Nephron progenitor cell (in vitro differentiated cells): Measurements from ENCODE around the gene RPH3AL.

Experiments used
- DNase-seq: peaks from one replicate; pipeline ENCODE4 v3.0.0; 2021
- H3K27ac Mint-ChIP-seq: 2 replicates; pipeline ENCODE4 v1.8.0; 2021; ENCODE audit warnings: mild to moderate bottlenecking, moderate library complexity, mixed read lengths
- H3K27me3 Mint-ChIP-seq: 2 replicates; pipeline ENCODE4 v1.8.0; 2021; ENCODE audit warnings: mild to moderate bottlenecking, low read depth, mixed read lengths; ENCODE audit not compliant: poor library complexity
- H3K36me3 Mint-ChIP-seq: 2 replicates; pipeline ENCODE4 v1.8.0; 2021; ENCODE audit warnings: low read depth, mixed read lengths
- H3K4me1 Mint-ChIP-seq: 2 replicates; pipeline ENCODE4 v1.8.0; 2021; ENCODE audit warnings: mixed read lengths
- H3K4me3 Mint-ChIP-seq: 2 replicates; pipeline ENCODE4 v1.8.0; 2021; ENCODE audit warnings: mild to moderate bottlenecking, moderate library complexity, mixed read lengths
- H3K9me3 Mint-ChIP-seq: 2 replicates; pipeline ENCODE4 v1.8.0; 2021; ENCODE audit warnings: mild to moderate bottlenecking, moderate library complexity, mixed read lengths
- TF ChIP-seq, protein P1 (sequence below): fragments of 200-600 bp; sonication (generic); IDR thresholded peaks from 2 replicates; pipeline ENCODE4 v1.5.0; 2021; ENCODE audit warnings: antibody characterized with exemption

The RPH3AL gene

DNA sequence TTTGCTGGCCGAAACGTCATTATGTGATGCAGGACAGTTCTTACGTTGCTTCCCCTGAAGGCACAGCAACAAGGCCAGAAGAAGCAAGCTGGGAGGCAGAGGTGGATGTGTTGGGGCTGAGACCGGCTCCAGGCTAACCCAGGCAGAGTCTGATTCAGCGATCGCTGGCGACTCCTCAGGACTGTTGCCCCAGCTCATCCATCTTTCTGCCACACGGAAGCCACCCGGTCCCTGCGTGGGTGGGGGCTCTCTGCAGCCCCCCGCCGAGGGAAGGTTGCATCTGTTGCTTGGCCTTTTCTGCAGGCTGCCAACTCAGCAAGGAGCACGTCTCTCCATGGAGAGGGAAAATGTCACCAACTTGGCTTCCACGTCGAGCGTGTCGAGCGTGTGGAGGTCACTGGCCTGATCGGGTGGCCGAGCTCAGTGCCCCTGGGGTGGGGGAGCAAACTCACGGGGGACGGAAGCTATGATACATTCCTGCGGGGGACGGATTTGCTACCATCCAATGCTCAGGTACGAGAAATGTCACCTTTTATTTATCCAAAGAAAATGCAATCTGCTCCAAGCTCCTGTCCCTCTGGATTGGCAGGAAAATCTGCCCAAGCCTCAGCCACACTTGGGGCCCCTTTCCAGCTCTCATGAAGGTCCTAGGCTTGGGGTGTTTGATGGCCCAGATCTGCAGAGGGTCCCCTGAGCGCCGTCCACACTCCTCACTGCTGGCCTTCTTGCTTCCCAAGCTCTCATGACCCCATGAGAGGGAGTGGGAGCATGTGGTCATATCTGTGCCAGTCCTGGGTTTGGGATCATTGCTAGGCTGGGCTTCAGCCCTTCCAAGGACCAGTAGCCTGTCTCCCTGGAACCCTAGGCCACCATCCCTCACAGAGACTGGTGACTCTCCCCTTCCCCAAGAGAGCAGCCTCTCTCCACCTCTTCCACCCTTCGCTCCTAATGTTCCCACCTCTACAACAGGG lies 69.4 kb downstream of the RPH3AL start:
- peaks cover 28% of the 10 kb centered on the region for H3K4me1 Mint-ChIP-seq
- H3K4me3 Mint-ChIP-seq = no peak overlapping the region
- H3K27ac Mint-ChIP-seq = peak overlapping the region; percentile 82
- H3K9me3 Mint-ChIP-seq = peaks cover 33% of the 10 kb centered on the region
- TF ChIP-seq, protein P1, sequence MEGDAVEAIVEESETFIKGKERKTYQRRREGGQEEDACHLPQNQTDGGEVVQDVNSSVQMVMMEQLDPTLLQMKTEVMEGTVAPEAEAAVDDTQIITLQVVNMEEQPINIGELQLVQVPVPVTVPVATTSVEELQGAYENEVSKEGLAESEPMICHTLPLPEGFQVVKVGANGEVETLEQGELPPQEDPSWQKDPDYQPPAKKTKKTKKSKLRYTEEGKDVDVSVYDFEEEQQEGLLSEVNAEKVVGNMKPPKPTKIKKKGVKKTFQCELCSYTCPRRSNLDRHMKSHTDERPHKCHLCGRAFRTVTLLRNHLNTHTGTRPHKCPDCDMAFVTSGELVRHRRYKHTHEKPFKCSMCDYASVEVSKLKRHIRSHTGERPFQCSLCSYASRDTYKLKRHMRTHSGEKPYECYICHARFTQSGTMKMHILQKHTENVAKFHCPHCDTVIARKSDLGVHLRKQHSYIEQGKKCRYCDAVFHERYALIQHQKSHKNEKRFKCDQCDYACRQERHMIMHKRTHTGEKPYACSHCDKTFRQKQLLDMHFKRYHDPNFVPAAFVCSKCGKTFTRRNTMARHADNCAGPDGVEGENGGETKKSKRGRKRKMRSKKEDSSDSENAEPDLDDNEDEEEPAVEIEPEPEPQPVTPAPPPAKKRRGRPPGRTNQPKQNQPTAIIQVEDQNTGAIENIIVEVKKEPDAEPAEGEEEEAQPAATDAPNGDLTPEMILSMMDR = no peak
- no peak for DNase-seq
- H3K36me3 Mint-ChIP-seq = peaks cover 41% of the 10 kb centered on the region
- H3K27me3 Mint-ChIP-seq = peaks cover 13% of the 10 kb centered on the region

DNA sequence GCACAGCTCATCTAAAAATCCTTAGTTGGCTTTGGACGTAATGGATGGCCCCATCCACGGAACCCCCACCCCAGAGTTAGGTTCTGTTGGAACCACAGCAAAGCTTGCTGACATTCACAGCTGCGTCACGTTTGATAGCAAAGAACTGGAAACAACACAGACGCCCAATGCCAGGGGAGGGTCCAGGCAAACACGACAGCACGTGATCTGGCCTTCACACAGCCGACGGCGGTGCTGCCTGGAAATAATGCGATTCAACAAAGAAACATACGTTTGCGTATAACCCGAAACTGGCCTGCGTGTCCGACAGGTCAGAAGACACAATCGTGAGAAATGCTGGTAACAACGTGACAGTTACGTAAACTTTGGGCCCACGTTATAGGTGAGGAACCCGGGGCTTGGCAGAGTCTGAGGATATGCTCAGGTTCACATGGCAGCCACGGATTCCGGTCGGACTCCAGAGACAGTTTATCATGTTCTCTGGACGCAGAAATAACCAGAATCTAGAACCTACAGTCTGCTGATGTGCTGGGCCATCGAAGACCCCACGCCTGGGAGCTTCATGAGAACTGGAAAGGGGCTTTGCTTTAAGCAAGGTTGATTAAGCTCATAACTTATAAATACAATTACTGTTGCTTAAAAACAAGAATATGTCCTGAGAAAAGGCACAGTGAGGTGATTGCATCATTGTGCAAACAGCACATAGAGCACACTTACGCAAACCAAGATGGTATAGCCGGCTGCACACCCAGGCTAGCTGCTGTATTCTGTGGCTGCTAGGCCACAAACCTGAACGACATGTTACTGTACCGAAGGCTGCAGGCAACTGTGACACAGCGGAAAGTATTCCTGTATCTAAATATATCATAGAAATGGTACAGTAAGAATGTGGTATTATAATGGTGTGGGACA lies 70.4 kb downstream of the RPH3AL start:
- H3K4me1 Mint-ChIP-seq = peaks cover 28% of the 10 kb centered on the region
- peak overlapping the region; percentile 82 for H3K27ac Mint-ChIP-seq
- H3K9me3 Mint-ChIP-seq = peaks cover 36% of the 10 kb centered on the region
- peaks cover 14% of the 10 kb centered on the region for H3K27me3 Mint-ChIP-seq
- no peak for DNase-seq
- H3K4me3 Mint-ChIP-seq = no peak overlapping the region
- TF ChIP-seq, protein P1 = no peak
- peaks cover 45% of the 10 kb centered on the region for H3K36me3 Mint-ChIP-seq

DNA sequence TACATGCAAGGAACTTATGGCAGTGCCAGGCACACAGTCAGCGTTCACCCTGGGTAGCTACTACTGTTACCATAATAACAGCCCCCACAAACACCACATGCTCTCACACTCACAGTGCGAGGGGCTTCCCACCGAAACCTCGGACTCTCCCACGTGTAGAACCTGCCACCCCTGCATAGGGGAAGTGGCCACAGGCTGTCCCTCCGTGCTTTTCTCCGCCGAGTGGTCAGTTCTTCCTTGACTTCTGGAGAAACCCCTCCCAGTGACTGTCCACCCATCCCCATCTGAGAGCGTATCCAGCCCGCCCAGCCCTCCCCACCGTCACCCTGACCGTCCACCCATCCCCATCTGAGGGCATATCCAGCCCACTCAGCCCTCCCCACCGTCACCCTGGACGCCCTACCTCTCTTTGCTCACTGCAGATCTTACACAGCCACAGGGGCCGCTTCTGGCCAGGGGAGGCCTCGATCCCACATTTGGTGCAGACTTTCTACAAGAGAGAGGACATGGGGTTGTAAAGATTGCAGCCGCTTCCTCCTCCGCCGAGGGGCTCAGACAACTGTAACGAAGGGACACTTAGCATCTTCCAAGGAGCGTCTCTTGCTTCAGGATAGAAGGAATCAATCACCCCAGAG lies 71.1 kb downstream of the RPH3AL start:
- H3K4me1 Mint-ChIP-seq = peaks cover 26% of the 10 kb centered on the region
- peaks cover 36% of the 10 kb centered on the region for H3K9me3 Mint-ChIP-seq
- H3K4me3 Mint-ChIP-seq = no peak overlapping the region
- peaks cover 45% of the 10 kb centered on the region for H3K36me3 Mint-ChIP-seq
- DNase-seq = no peak
- TF ChIP-seq, protein P1 = no peak
- peaks cover 14% of the 10 kb centered on the region for H3K27me3 Mint-ChIP-seq
- peak overlapping the region; percentile 56 for H3K27ac Mint-ChIP-seq

DNA sequence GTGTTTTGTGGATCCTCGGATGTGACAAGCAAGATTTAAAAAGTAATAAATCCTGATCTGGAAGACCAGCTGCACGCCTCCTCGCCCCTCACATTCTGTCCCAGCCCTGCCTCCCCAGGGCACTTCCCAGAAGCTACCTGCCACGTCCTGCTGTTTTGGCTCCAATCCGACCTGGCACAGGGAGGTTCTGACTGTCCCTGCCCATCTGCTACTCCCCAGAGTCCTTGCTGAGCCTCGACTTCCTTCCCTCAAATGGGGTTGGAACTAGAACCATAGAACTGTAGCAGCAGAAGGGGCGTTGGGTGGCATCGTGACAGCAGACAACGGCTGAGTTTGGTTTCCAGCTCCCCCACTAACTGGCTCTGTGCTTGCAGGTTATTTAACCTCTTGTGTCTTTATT lies 71.7 kb downstream of the RPH3AL start:
- Mint-ChIP-seq H3K36me3 (peaks cover 45% of the 10 kb centered on the region), H3K4me3 (no peak overlapping the region), H3K27ac (no peak overlapping the region), H3K9me3 (peaks cover 36% of the 10 kb centered on the region), H3K27me3 (peaks cover 14% of the 10 kb centered on the region), H3K4me1 (peaks cover 22% of the 10 kb centered on the region)
- no peak for DNase-seq
- TF ChIP-seq, protein P1 = no peak

DNA sequence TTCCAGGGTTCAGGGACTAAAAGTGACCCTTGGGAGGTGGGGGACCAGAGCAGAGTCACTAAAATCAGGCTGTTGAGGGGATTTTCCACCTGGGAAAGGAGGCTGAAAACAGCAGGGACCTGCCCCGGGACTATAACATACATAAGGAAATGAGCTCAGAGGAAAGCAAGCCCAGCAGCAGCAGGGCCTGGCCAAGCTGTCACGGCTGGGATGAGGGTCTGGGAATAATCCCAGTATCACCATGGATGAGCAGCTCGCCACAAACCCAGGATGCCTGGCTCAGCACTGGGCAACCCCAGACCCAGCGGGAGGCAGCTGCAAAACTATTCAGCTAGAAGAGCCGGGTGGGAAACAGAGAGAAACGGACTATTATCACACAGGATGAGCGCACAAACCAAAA lies 72.4 kb downstream of the RPH3AL start:
- Mint-ChIP-seq H3K36me3 (peaks cover 45% of the 10 kb centered on the region), H3K27ac (peak overlapping the region; percentile 66), H3K4me1 (peaks cover 22% of the 10 kb centered on the region), H3K9me3 (peaks cover 36% of the 10 kb centered on the region), H3K27me3 (peaks cover 18% of the 10 kb centered on the region), H3K4me3 (no peak overlapping the region)
- TF ChIP-seq, protein P1 = no peak
- no peak for DNase-seq
